Measurements from ENCODE around the gene CBFA2T2. TPM values are rescaled to one million over a fixed set of nuclear protein-coding genes. Genes with fewer than 3 reads are reported as not detected.

CBFA2T2 gene
- total and polyA plus RNA-seq, 2 donors (not counting 1 experiment from before 2014, with no cell fraction given) = 26.9 to 30.0 TPM

DNA sequence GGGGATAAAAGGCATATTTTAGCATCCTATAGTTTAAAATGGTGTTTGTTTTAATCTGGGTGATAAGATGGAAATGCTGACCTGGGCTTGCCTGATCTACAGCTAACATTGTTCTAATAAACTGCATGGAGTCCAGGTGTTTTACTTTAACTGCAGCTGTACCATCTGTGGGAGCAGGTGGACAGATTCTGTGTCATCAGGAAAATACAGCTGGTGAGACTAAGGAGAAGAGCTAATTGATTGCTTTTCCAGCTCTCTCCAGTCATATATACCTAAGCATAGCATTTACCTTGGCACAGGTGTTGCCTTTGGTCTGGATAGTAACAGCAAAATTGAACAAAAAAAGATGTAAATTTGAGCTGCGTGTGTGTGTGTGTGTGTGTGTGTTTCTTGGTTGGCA, 31.6 kb downstream of the CBFA2T2 start:
- Histone ChIP-seq H3K4me3 (ENCODE audit: control extremely low read depth in 1 of 5, extremely low read depth in 1 of 5, insufficient read depth in 1 of 5, low read depth in 2 of 5, low read length in 4 of 5) (no peak overlapping the region), H3K9me3 (ENCODE audit: control extremely low read depth in 1 of 3, control insufficient read depth in 2 of 3, insufficient read depth in 1 of 3, low read length in 2 of 3) (no peaks in the 10 kb centered on the region), H3K4me1 (ENCODE audit: control insufficient read depth in 2 of 2, insufficient read depth in 2 of 2, low read length in 2 of 2) (peaks cover 4 to 5% of the 10 kb centered on the region in 2 donors), H3K27me3 (replicated peaks in 1 of 4; ENCODE audit: control extremely low read depth in 1 of 4, control insufficient read depth in 3 of 4, insufficient read depth in 4 of 4, low read length in 3 of 4) (no peaks in the 10 kb centered on the region), H3K79me2 (ENCODE audit: control insufficient read depth, insufficient read depth, low read length) (peaks cover 41% of the 10 kb centered on the region), H3K27ac (ENCODE audit: low read length in 2 of 2) (no peak overlapping the region), H2AFZ (ENCODE audit: insufficient read depth, low read depth, low read length, poor library complexity, severe bottlenecking) (no peak overlapping the region), H3K4me2 (replicated peaks; ENCODE audit: low read depth, low read length, poor library complexity, severe bottlenecking) (no peak overlapping the region), H3K36me3 (replicated peaks in 1 of 2; ENCODE audit: control extremely low read depth in 1 of 2, control insufficient read depth in 1 of 2, extremely low read depth in 1 of 2, insufficient read depth in 2 of 2, low read length in 1 of 2) (peaks cover 4% of the 10 kb centered on the region in 2 experiments), H3K9ac (ENCODE audit: low read length) (peak overlapping the region; percentile 2), H4K20me1 (ENCODE audit: control insufficient read depth, insufficient read depth, low read length, poor library complexity, severe bottlenecking) (peaks cover 7% of the 10 kb centered on the region)
- DNase-seq (no peak), ATAC-seq (ENCODE audit: low read depth) (no peak)
- ChIA-PET POLR2A (interaction anchor here (0.8 kb wide), 1 partner anchor 55 kb away, joined by 7 read pairs; no protein-coding TSS in a partner anchor), CTCF (interaction anchor here (0.6 to 1.6 kb wide), 2 partner anchors 147 to 1254 kb away, joined by 4 to 6 read pairs; no protein-coding TSS in a partner anchor)
- Mint-ChIP-seq H3K27me3 (no peaks in the 10 kb centered on the region), H3K9me3 (ENCODE audit: insufficient read depth) (no peaks in the 10 kb centered on the region), H3K27ac (no peak overlapping the region), H3K4me1 (peaks cover 33% of the 10 kb centered on the region), H3K4me3 (no peak overlapping the region)
- TF ChIP-seq EZH2 (IDR thresholded peaks at IDR 0.05; ENCODE audit: borderline replicate concordance, insufficient read depth, low read depth, low read length, poor library complexity, severe bottlenecking) = no peak
- TF ChIP-seq, protein P1, sequence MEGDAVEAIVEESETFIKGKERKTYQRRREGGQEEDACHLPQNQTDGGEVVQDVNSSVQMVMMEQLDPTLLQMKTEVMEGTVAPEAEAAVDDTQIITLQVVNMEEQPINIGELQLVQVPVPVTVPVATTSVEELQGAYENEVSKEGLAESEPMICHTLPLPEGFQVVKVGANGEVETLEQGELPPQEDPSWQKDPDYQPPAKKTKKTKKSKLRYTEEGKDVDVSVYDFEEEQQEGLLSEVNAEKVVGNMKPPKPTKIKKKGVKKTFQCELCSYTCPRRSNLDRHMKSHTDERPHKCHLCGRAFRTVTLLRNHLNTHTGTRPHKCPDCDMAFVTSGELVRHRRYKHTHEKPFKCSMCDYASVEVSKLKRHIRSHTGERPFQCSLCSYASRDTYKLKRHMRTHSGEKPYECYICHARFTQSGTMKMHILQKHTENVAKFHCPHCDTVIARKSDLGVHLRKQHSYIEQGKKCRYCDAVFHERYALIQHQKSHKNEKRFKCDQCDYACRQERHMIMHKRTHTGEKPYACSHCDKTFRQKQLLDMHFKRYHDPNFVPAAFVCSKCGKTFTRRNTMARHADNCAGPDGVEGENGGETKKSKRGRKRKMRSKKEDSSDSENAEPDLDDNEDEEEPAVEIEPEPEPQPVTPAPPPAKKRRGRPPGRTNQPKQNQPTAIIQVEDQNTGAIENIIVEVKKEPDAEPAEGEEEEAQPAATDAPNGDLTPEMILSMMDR (IDR thresholded peaks at IDR 0.05) = no peak
- 86% methylated on average over 1 of the region's 1 CpG for WGBS (ENCODE audit: insufficient coverage)
- intact Hi-C loops (cut with micrococcal nuclease) = no loop called here

DNA sequence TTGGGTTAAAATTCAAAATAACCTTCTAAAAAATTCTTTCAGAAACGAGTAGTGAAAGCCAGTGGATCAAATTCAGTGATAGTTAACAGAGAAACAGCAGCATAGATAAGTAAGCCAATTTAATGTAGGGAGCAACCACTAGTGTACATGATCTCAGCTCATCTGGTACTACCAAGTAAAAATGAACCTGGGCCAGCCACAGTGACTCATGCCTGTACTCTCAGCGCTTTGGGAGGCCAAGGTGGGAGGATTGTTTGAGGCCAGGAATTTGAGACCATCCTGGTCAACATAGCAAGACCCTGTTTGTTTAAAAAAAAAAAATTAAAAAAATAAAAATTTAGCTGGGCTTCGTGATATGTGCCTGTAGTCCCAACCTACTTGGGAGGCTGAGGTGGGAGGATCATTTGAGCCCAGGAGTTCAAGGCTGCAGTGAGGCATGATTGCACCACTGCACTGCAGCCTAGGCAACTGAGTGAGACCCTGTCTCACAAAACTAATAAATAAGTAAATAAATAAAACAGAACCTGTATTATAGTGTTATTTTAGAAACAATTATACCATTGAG, 32.4 kb downstream of the CBFA2T2 start:
- H3K4me1 Mint-ChIP-seq = peaks cover 29% of the 10 kb centered on the region
- peaks cover 38% of the 10 kb centered on the region for H3K79me2 ChIP-seq (ENCODE audit: control insufficient read depth, insufficient read depth, low read length)
- WGBS (ENCODE audit: insufficient coverage) = 100% methylated on average over 1 of the region's 3 CpGs

More for the DNA sequence above, 32.4 kb downstream of the CBFA2T2 start:
- Mint-ChIP-seq H3K27me3 (no peaks in the 10 kb centered on the region), H3K9me3 (ENCODE audit: insufficient read depth) (no peaks in the 10 kb centered on the region), H3K4me3 (no peak overlapping the region), H3K27ac (no peak overlapping the region)
- TF ChIP-seq, protein P1 (IDR thresholded peaks at IDR 0.05) = no peak
- TF ChIP-seq EZH2 (IDR thresholded peaks at IDR 0.05; ENCODE audit: borderline replicate concordance, insufficient read depth, low read depth, low read length, poor library complexity, severe bottlenecking) = no peak
- intact Hi-C loops (cut with micrococcal nuclease) = no loop called here
- ChIA-PET POLR2A (interaction anchor here (0.6 to 0.8 kb wide), 2 partner anchors 56 to 79 kb away, joined by 3 to 7 read pairs; no protein-coding TSS in a partner anchor), CTCF (interaction anchor here (0.6 to 1.6 kb wide), 2 partner anchors 146 to 1932 kb away, joined by 3 to 6 read pairs; no protein-coding TSS in a partner anchor)
- Histone ChIP-seq H3K36me3 (replicated peaks in 1 of 2; ENCODE audit: control extremely low read depth in 1 of 2, control insufficient read depth in 1 of 2, extremely low read depth in 1 of 2, insufficient read depth in 2 of 2, low read length in 1 of 2) (peaks cover 4 to 5% of the 10 kb centered on the region in 2 experiments), H4K20me1 (ENCODE audit: control insufficient read depth, insufficient read depth, low read length, poor library complexity, severe bottlenecking) (peaks cover 7% of the 10 kb centered on the region), H3K9me3 (ENCODE audit: control extremely low read depth in 1 of 3, control insufficient read depth in 2 of 3, insufficient read depth in 1 of 3, low read length in 2 of 3) (no peaks in the 10 kb centered on the region), H3K9ac (ENCODE audit: low read length) (no peak overlapping the region), H3K4me1 (ENCODE audit: control insufficient read depth in 2 of 2, insufficient read depth in 2 of 2, low read length in 2 of 2) (peaks cover 4 to 5% of the 10 kb centered on the region in 2 donors), H3K27me3 (replicated peaks in 1 of 4; ENCODE audit: control extremely low read depth in 1 of 4, control insufficient read depth in 3 of 4, insufficient read depth in 4 of 4, low read length in 3 of 4) (no peaks in the 10 kb centered on the region), H3K4me3 (ENCODE audit: control extremely low read depth in 1 of 5, extremely low read depth in 1 of 5, insufficient read depth in 1 of 5, low read depth in 2 of 5, low read length in 4 of 5) (no peak overlapping the region), H2AFZ (ENCODE audit: insufficient read depth, low read depth, low read length, poor library complexity, severe bottlenecking) (no peak overlapping the region), H3K27ac (ENCODE audit: low read length in 2 of 2) (no peak overlapping the region), H3K4me2 (replicated peaks; ENCODE audit: low read depth, low read length, poor library complexity, severe bottlenecking) (no peak overlapping the region)
- DNase-seq (no peak), ATAC-seq (ENCODE audit: low read depth) (no peak)

Measured in B cell (primary cell).